GM19372 (cell line): ENCODE measurements around the gene DPYD.

Experiments
- ATAC-seq: cut with Tn5 transposase; IDR thresholded peaks from one replicate; pipeline ENCODE4 v1.9.1; 2021; ENCODE audit warnings: mild to moderate bottlenecking, low read depth, moderate library complexity; ENCODE audit not compliant: unreplicated experiment

The DPYD gene

GRCh38 chr1:97034651-97035050 lies 886.2 kb downstream of the DPYD start:
- ATAC-seq, result no peak

- no peak for ATAC-seq
These were observed 886.9 kb downstream of the DPYD start for GRCh38 chr1:97033949-97034348.
